HFF-Myc (cell line): ENCODE data around the gene RACGAP1.

Source experiments
- DNase-seq: peaks from one replicate; pipeline ENCODE4 v3.0.0-alpha.2; 2011; ENCODE audit warnings: low read depth; ENCODE audit errors: extremely low read depth
- H3K4me3 ChIP-seq: replicated peaks from 2 replicates; pipeline ENCODE4 v1.5.1; 2011; ENCODE audit warnings: low read depth, mild to moderate bottlenecking, control low read depth, low read length
- TF ChIP-seq, protein P1 (sequence below): IDR thresholded peaks from 2 replicates; pipeline ENCODE4 v1.5.1; 2012; ENCODE audit warnings: mild to moderate bottlenecking, low read depth, low read length, control low read depth; ENCODE audit errors: missing control alignments

The RACGAP1 gene

DNA sequence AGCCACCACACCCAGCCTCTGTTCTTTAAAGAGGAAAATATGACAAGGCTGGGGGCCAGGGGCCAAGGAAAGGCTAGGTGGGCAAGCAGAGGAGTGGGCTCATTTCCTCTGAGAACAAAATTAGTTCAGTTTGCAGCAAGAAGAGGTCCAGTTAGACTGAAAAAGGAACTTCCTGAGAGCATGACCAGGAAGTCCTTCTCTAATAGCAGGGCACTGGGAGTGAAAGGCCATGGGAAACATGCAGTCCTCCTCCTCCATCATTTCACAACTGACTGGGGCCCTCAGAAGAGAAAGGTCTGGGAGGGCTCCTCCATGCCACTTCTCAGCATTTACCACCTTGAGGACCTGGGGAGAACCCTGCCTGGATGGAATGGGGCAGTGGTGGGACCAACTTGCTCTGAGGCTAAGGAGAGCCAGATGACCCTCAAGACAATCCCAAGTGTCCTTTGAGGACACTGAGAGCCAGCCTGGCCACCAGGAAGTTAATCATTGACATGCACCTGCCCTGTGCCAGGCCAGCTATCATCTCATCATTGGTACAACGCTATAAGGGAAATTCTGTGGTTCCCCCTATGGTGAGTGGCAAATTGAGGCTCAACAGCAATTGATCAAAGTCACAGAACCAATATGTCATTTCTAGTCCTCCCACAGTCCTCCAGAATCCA is 72.8 kb downstream of the RACGAP1 start:
- no peak for DNase-seq
- TF ChIP-seq, protein P1, sequence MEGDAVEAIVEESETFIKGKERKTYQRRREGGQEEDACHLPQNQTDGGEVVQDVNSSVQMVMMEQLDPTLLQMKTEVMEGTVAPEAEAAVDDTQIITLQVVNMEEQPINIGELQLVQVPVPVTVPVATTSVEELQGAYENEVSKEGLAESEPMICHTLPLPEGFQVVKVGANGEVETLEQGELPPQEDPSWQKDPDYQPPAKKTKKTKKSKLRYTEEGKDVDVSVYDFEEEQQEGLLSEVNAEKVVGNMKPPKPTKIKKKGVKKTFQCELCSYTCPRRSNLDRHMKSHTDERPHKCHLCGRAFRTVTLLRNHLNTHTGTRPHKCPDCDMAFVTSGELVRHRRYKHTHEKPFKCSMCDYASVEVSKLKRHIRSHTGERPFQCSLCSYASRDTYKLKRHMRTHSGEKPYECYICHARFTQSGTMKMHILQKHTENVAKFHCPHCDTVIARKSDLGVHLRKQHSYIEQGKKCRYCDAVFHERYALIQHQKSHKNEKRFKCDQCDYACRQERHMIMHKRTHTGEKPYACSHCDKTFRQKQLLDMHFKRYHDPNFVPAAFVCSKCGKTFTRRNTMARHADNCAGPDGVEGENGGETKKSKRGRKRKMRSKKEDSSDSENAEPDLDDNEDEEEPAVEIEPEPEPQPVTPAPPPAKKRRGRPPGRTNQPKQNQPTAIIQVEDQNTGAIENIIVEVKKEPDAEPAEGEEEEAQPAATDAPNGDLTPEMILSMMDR: no peak
- H3K4me3 ChIP-seq: no peak overlapping the region

- DNase-seq: no peak
- TF ChIP-seq, protein P1: no peak
- H3K4me3 ChIP-seq: no peak overlapping the region
Observed at GRCh38 chr12:49951411-49952240, 73.7 kb downstream of the RACGAP1 start.

DNA sequence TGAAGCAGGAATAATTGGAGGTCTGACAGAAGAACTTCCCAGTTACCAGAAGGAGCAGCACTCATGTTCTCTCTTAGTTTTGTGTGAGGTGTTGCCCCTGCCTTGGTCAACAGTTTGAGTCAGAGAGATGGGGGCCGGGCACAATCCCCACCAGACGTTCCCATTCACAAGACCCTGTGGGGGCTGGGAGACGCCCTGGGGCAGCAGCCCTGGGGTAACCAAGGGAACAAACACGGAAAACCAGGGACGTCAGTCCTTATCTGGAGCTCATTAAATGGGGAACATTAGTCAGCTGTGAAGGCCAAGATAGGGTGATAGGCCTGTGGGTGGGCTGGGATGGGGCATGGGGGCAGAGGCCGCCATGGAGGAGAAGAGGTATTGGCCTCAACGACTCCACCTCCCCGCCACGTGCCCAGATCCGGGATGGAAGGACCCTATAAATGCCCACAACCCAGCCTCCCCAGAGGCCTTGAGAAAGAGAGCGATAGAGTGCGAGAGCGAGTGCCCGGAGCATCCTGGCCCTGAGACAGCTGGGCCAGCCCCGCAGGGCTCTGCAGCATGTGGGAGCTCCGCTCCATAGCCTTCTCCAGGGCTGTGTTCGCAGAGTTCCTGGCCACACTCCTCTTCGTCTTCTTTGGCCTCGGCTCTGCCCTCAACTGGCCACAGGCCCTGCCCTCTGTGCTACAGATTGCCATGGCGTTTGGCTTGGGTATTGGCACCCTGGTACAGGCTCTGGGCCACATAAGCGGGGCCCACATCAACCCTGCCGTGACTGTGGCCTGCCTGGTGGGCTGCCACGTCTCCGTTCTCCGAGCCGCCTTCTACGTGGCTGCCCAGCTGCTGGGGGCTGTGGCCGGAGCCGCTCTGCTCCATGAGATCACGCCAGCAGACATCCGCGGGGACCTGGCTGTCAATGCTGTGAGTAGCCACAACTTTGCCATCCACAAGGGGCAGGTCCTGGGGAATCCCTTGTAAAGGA is 74.7 kb downstream of the RACGAP1 start, which contains the start of gene AQP2:
AQP2 (plus strand) TSS at position 465 of the 979 bp plus-strand sequence; CDS start at position 559, 94 bp downstream.
- no peak for DNase-seq
- TF ChIP-seq, protein P1: no peak
- no peak within 1 kb of the TSS for H3K4me3 ChIP-seq

- no peak for DNase-seq
- no peak overlapping the region for H3K4me3 ChIP-seq
- TF ChIP-seq, protein P1: no peak
Observed at GRCh38 chr12:49949866-49950265, 75.4 kb downstream of the RACGAP1 start.

DNA sequence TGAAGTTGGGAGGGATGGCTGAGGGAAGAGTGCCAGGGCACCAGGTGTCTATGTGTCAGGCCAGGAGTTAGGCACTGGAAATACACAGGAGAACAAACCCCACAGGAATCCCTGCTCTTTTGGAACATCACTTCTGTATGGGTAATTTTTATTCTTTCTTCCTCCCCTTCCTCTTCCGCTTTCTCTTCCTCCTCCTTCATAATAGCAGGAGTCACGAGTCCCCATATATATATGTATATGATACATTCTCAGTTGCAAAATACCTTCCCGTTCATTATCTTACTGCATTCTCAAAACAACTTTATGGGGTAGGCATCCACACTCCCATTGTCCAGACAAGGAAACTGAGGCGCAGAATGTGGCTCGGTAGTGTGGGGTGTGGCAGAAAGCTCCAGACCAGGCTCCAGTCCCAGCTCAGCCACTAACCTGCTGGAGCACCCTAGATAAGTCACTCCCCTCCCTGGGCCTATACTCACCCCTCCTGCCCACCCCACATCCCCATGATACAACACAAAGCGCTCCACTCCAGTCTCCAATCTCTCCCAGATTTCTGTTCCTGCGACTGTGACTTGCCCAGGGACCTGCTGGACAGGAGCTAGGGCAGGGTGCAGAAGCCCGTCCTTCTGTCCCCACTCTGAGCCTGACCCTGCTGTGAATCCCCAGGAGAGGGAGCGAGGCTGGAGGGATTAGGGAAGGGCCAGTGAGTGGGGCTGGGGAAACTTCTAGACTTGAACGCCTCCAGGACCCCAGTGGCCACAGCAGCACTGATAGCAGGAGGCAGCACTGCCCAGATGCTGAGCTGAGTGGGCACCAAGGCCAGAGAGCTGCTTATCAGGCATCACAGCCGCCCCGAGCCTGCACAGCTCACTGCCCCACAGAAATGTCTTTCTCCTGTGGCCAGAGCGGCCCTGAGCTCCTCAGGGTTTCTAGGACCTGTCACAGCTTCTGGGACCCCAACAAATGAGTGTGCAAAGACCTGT is 76.1 kb downstream of the RACGAP1 start:
- no peak for DNase-seq
- H3K4me3 ChIP-seq: no peak overlapping the region
- TF ChIP-seq, protein P1: no peak
